HCT116 (cell line): ENCODE results near the gene RNF217. TPM values are rescaled to one million over a fixed set of nuclear protein-coding genes. Genes with fewer than 3 reads are reported as not detected.

Experiments
- ATAC-seq: fragments of 200-7000 bp; cut with Tn5 transposase; 2 replicates; pipeline ENCODE4 v1.9.1; 2020; ENCODE audit warnings: mild to moderate bottlenecking, moderate library complexity
- BruUV-seq: library from RNA; stranded (reverse); fragments of 400-500 nt; replicated peaks from 2 replicates; lab custom pipeline; 2021; lab: Mats Ljungman, UMichigan
- CTCF ChIA-PET: fragments of 300-600 bp; sonication (Branson Sonifier 250); formaldehyde crosslinking; loops from one replicate; lab custom pipeline; 2021; ENCODE audit warnings: antibody characterized with exemption; lab: Charles Lee
- POLR2A ChIA-PET: fragments of 300-600, 350-600 bp; sonication (Branson Sonifier 250); formaldehyde crosslinking; loops from one replicate; lab custom pipeline; 2021; ENCODE audit warnings: antibody characterized with exemption; lab: Charles Lee
- RAD21 ChIA-PET, 2 experiments: fragments of 300-600 bp; sonication (Branson Sonifier 250); formaldehyde crosslinking; loops; one replicate each; lab custom pipeline; 2023; ENCODE audit warnings: low total read pairs in 2 of 2; ENCODE audit not compliant: uncharacterized antibody in 2 of 2, unreplicated experiment in 2 of 2, low non-redundant PET in 1 of 2; lab: Charles Lee
- DNase-seq: peaks from one replicate; pipeline ENCODE4 v3.0.0-alpha.2; 2010; ENCODE audit warnings: low read depth, low spot score
- H2AFZ ChIP-seq: fragments of 200-600 bp; shearing (Covaris generic), sonication (generic); 2 replicates; pipeline ENCODE4 v1.6.1; 2017; ENCODE audit warnings: low read depth, mixed run types, mixed read lengths, antibody characterized with exemption, low read length; ENCODE audit not compliant: poor library complexity, severe bottlenecking
- H3K27ac ChIP-seq: 2 replicates; pipeline ENCODE4 v1.5.1; 2012; ENCODE audit warnings: low read depth, low read length
- H3K27me3 ChIP-seq: fragments of 200-600 bp; sonication (generic); 2 replicates; pipeline ENCODE4 v1.6.1; 2016; ENCODE audit warnings: mixed run types, low read length, mixed read lengths; ENCODE audit not compliant: insufficient read depth
- H3K36me3 ChIP-seq, 2 experiments: fragments of 200-500 bp in 1 of 2; fragments of 200-600 bp in 1 of 2; sonication (Bioruptor generic) in 1 of 2; sonication (generic) in 1 of 2; 2 replicates each; pipeline versions ENCODE4 v1.5.1 to v1.6.1; 2014 to 2016; ENCODE audit warnings: low read length in 2 of 2, inconsistent platforms in 1 of 2, mixed read lengths in 1 of 2, mixed run types in 1 of 2; ENCODE audit not compliant: insufficient read depth in 2 of 2, control insufficient read depth in 1 of 2
- H3K4me1 ChIP-seq, 2 experiments: fragments of 200-600 bp in 1 of 2; sonication (generic) in 1 of 2; 2 replicates each; pipeline versions ENCODE4 v1.5.1 to v1.6.1; 2012 to 2017; ENCODE audit warnings: low read length in 2 of 2, inconsistent platforms in 1 of 2, mild to moderate bottlenecking in 1 of 2, mixed read lengths in 1 of 2, mixed run types in 1 of 2, moderate library complexity in 1 of 2; ENCODE audit not compliant: insufficient read depth in 2 of 2, control insufficient read depth in 1 of 2
- H3K4me2 ChIP-seq: fragments of 200-600 bp; sonication (generic); 2 replicates; pipeline ENCODE4 v1.6.1; 2017; ENCODE audit warnings: mixed run types, low read length, mixed read lengths
- H3K4me3 ChIP-seq, 2 experiments: fragments of 200-600 bp in 1 of 2; sonication (generic) in 1 of 2; replicated peaks in 1 of 2; 2 replicates each; pipeline ENCODE4 v1.5.1; 2011 to 2016; ENCODE audit warnings: low read length in 2 of 2, control low read depth in 1 of 2, low read depth in 1 of 2, mild to moderate bottlenecking in 1 of 2, mixed read lengths in 1 of 2, mixed run types in 1 of 2
- H3K79me2 ChIP-seq: fragments of 200-600 bp; sonication (generic); 2 replicates; pipeline ENCODE4 v1.6.1; 2017; ENCODE audit warnings: mild to moderate bottlenecking, mixed run types, low read length, moderate library complexity, mixed read lengths; ENCODE audit not compliant: insufficient read depth
- H3K9ac ChIP-seq: fragments of 200-600 bp; sonication (generic); 2 replicates; pipeline ENCODE4 v1.6.1; 2016; ENCODE audit warnings: low read length, mixed read lengths
- H3K9me2 ChIP-seq: fragments of 200-600 bp; sonication (generic), shearing (Covaris generic); 2 replicates; pipeline ENCODE4 v1.6.1; 2017; ENCODE audit warnings: mixed run types, mild to moderate bottlenecking, moderate library complexity; ENCODE audit not compliant: insufficient read depth
- H3K9me3 ChIP-seq, 2 experiments: fragments of 200-500 bp in 1 of 2; fragments of 200-600 bp in 1 of 2; sonication (Bioruptor generic) in 1 of 2; sonication (generic) in 1 of 2; 2 replicates each; pipeline ENCODE4 v1.6.1; 2014 to 2017; ENCODE audit warnings: low read length in 2 of 2, mixed read lengths in 2 of 2, inconsistent platforms in 1 of 2, low read depth in 1 of 2, mild to moderate bottlenecking in 1 of 2, mixed run types in 1 of 2, moderate library complexity in 1 of 2; ENCODE audit not compliant: control insufficient read depth in 1 of 2, insufficient read depth in 1 of 2
- H4K20me1 ChIP-seq: fragments of 200-600 bp; sonication (generic), shearing (Covaris generic); 2 replicates; pipeline ENCODE4 v1.6.1; 2017; ENCODE audit warnings: mixed run types, mild to moderate bottlenecking, moderate library complexity; ENCODE audit not compliant: insufficient read depth
- CEBPB ChIP-seq: IDR thresholded peaks from 2 replicates; pipeline ENCODE4 v1.6.1; 2012; ENCODE audit warnings: low read depth
- SRF ChIP-seq: IDR thresholded peaks from 2 replicates; pipeline ENCODE4 v1.6.1; 2012; ENCODE audit warnings: low read depth
- TCF7L2 ChIP-seq: IDR thresholded peaks from 2 replicates; pipeline ENCODE4 v1.7.0; 2011; ENCODE audit warnings: borderline replicate concordance, inconsistent platforms; ENCODE audit not compliant: insufficient read depth, insufficient read length; ENCODE audit errors: extremely low read depth
- ZFX ChIP-seq: fragments of 450-650 bp; IDR thresholded peaks from 2 replicates; pipeline ENCODE4 v1.6.1; 2017
- intact Hi-C: fragments of 100-400 bp; cut with micrococcal nuclease; formaldehyde crosslinking; loops from 2 replicates; pipeline ENCODE4 v1.10.0; 2022
- total RNA-seq: library from RNA; stranded (reverse); gene quantifications from one replicate; pipeline ENCODE4 v1.2.1, GENCODE V29; 2021; ENCODE audit not compliant: unreplicated experiment

The RNF217 gene
- total RNA-seq, 1 experiment from 2014 or later, result 20.4 TPM

DNA sequence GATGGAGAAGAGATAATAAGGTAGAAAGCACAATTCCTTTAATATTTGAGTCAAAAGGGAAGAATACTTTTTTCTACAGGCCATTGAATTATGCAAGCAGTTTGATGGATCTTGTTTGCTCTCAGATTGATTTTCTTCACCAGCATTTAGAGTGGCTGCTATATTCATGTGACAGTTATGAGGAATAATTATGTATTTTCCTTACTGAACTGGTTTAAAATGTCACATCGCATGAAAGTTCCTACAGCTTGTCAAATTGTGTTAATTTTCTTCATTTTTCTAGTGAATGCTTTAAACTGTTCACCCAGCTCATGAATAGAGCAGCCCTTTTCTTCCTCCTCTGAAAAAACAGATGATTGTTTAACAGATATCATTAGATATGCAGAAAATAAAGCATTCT, 153.9 kb downstream of the RNF217 start:
- Histone ChIP-seq H3K79me2 (no peaks in the 10 kb centered on the region), H3K4me3 (no peak overlapping the region), H3K4me1 (no peaks in the 10 kb centered on the region), H3K4me2 (no peak overlapping the region), H3K9me3 (0 out of 4 replicates have a peak, but pooled peaks cover 0 to under 1% of the 10 kb centered on the region in 2 experiments), H3K36me3 (no peaks in the 10 kb centered on the region), H4K20me1 (no peaks in the 10 kb centered on the region), H2AFZ (no peak overlapping the region), H3K9ac (no peak overlapping the region), H3K27me3 (no peaks in the 10 kb centered on the region), H3K9me2 (no peaks in the 10 kb centered on the region), H3K27ac (no peak overlapping the region)
- no peak for ATAC-seq
- TF ChIP-seq CEBPB, result no peak
- POLR2A ChIA-PET, result no interaction called here
- CTCF ChIA-PET, result no interaction called here
- intact Hi-C loops, result no loop called here
- RAD21 ChIA-PET, result interaction anchor here in 1 of 2 experiments (0.7 kb wide), 1 partner anchor 245 kb away, joined by 3 read pairs; no protein-coding TSS in a partner anchor
- DNase-seq, result no peak
- no TSS peak for BruUV-seq

DNA sequence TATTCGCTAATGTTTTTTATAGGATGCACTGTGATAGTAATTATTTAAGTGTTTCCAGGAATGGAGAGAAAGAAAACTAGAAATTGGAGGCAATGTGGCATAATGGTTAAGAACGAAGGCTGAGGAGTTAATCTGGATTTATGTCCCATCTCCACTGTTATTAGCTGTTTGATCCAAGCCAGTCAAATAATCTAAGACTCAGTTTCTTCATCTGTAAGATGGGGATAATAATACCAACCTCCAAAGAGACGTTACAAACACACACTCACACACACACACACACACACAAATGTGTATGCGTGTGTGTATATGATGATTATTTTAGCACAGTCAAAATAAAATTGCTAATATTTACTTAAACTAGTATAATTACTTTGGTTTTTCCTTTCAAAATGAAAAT, 154.5 kb downstream of the RNF217 start:
- CTCF ChIA-PET, result no interaction called here
- H3K36me3 ChIP-seq, result no peaks in the 10 kb centered on the region
- DNase-seq, result no peak
- RAD21 ChIA-PET, result no interaction called here
- TF ChIP-seq TCF7L2 (no peak), SRF (no peak), ZFX (no peak)
- no peak overlapping the region for H3K9ac ChIP-seq
- H3K79me2 ChIP-seq, result no peaks in the 10 kb centered on the region
- H2AFZ ChIP-seq, result no peak overlapping the region
- no peak overlapping the region for H3K4me3 ChIP-seq
- intact Hi-C loops, result no loop called here
- POLR2A ChIA-PET, result no interaction called here
- no peak for ATAC-seq
- no peaks in the 10 kb centered on the region for H3K27me3 ChIP-seq
- BruUV-seq, result no TSS peak
- no peak overlapping the region for H3K27ac ChIP-seq
- H4K20me1 ChIP-seq, result no peaks in the 10 kb centered on the region
- no peak overlapping the region for H3K4me2 ChIP-seq
- H3K9me3 ChIP-seq, result no peaks in the 10 kb centered on the region
- H3K9me2 ChIP-seq, result no peaks in the 10 kb centered on the region
- no peaks in the 10 kb centered on the region for H3K4me1 ChIP-seq
